Kidney epithelial cell (primary cell): ENCODE results near the gene NME7. TPM values are rescaled to one million over a fixed set of nuclear protein-coding genes. Genes with fewer than 3 reads are reported as not detected.

Source experiments
- DNase-seq: peaks from one replicate; pipeline ENCODE4 v3.0.0-alpha.2; 2010; ENCODE audit warnings: low read depth
- H3K27me3 ChIP-seq: 2 replicates; pipeline ENCODE4 v1.6.0; 2011; ENCODE audit warnings: low read length; ENCODE audit not compliant: control insufficient read depth, insufficient read depth
- H3K36me3 ChIP-seq: 2 replicates; pipeline ENCODE4 v1.5.1; 2011; ENCODE audit warnings: low read length; ENCODE audit not compliant: control insufficient read depth, insufficient read depth
- H3K4me3 ChIP-seq: 2 replicates; pipeline ENCODE4 v1.5.1; 2011; ENCODE audit warnings: low read depth, mild to moderate bottlenecking, control low read depth, low read length
- total RNA-seq: library from RNA; depleted of rRNA; stranded (reverse); fragments of >200 nt; gene quantifications from 2 replicates; pipeline ENCODE4 v1.2.3, GENCODE V29; 2015
- TF ChIP-seq, protein P1 (sequence below): IDR thresholded peaks from 2 replicates; pipeline ENCODE4 v1.5.1; 2011; ENCODE audit warnings: mild to moderate bottlenecking, moderate library complexity, low read length, control low read depth, inconsistent platforms; ENCODE audit not compliant: insufficient read depth, poor library complexity, severe bottlenecking

NME7 gene
- total RNA-seq, 1 donor from 2014 or later: 24.4 TPM

GRCh38 chr1:169214598-169214997 lies 153.0 kb downstream of the NME7 start:
- Histone ChIP-seq H3K4me3 (no peak overlapping the region), H3K36me3 (no peaks in the 10 kb centered on the region), H3K27me3 (no peaks in the 10 kb centered on the region)
- DNase-seq: no peak
- TF ChIP-seq, protein P1, sequence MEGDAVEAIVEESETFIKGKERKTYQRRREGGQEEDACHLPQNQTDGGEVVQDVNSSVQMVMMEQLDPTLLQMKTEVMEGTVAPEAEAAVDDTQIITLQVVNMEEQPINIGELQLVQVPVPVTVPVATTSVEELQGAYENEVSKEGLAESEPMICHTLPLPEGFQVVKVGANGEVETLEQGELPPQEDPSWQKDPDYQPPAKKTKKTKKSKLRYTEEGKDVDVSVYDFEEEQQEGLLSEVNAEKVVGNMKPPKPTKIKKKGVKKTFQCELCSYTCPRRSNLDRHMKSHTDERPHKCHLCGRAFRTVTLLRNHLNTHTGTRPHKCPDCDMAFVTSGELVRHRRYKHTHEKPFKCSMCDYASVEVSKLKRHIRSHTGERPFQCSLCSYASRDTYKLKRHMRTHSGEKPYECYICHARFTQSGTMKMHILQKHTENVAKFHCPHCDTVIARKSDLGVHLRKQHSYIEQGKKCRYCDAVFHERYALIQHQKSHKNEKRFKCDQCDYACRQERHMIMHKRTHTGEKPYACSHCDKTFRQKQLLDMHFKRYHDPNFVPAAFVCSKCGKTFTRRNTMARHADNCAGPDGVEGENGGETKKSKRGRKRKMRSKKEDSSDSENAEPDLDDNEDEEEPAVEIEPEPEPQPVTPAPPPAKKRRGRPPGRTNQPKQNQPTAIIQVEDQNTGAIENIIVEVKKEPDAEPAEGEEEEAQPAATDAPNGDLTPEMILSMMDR: no peak

DNA sequence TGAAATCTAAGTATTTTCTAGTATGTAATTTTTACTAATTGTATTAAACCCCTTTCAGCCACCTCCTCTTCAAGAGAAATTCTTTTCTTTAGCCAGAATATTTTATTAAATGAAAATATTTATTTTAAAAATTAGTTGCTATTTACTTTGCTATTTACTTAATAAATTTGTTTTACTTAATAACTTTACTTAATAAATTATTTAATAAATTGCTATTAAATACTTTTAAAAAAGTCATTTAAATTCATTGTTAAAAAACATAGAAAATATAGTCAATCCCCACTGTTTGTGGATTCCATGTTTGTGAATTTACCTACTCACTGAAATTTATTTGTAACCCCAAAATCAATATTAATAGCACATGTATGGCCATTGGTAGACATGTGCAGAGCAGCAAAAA lies 155.5 kb downstream of the NME7 start:
- H3K36me3 ChIP-seq: no peaks in the 10 kb centered on the region
- TF ChIP-seq, protein P1: no peak
- H3K27me3 ChIP-seq: no peaks in the 10 kb centered on the region
- no peak overlapping the region for H3K4me3 ChIP-seq
- DNase-seq: no peak

DNA sequence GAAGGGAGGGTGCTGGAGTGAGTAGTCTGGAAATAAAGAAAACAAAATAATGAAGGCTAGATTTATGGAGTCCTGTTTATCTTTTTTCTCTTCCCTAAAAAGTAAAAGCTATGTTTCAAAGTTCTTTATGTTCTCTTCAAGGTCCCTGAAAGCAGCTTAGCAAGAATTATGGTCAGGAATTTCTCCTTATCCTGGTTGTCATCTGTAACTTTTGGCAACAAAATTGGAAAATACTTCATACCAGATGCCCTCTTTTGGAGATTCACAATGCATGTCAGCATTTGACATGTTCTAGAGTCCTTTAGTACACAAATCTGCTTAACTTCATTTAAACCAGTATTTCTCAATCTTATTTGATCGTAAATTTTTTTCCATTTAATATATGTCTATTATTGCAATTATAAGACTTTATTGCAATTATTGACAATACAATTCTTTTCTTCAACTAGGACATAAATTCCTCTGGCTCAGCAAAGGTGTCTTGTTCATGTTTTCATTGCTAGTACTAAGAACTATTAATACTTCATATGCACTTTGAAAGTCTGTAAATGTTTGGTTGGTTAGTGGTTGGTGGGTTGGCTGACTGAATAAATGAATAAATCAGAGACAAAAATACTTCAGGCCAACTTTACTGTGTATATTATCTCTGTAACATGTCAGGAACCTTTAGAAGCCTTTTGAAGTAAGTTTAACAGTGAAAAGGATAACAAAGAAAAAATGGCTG lies 159.6 kb downstream of the NME7 start:
- Histone ChIP-seq H3K4me3 (no peak overlapping the region), H3K36me3 (no peaks in the 10 kb centered on the region), H3K27me3 (no peaks in the 10 kb centered on the region)
- DNase-seq: no peak
- TF ChIP-seq, protein P1: no peak

- Histone ChIP-seq H3K4me3 (no peak overlapping the region), H3K36me3 (no peaks in the 10 kb centered on the region), H3K27me3 (no peaks in the 10 kb centered on the region)
- no peak for DNase-seq
- TF ChIP-seq, protein P1: no peak
Observed at GRCh38 chr1:169204157-169204556, 163.4 kb downstream of the NME7 start.

DNA sequence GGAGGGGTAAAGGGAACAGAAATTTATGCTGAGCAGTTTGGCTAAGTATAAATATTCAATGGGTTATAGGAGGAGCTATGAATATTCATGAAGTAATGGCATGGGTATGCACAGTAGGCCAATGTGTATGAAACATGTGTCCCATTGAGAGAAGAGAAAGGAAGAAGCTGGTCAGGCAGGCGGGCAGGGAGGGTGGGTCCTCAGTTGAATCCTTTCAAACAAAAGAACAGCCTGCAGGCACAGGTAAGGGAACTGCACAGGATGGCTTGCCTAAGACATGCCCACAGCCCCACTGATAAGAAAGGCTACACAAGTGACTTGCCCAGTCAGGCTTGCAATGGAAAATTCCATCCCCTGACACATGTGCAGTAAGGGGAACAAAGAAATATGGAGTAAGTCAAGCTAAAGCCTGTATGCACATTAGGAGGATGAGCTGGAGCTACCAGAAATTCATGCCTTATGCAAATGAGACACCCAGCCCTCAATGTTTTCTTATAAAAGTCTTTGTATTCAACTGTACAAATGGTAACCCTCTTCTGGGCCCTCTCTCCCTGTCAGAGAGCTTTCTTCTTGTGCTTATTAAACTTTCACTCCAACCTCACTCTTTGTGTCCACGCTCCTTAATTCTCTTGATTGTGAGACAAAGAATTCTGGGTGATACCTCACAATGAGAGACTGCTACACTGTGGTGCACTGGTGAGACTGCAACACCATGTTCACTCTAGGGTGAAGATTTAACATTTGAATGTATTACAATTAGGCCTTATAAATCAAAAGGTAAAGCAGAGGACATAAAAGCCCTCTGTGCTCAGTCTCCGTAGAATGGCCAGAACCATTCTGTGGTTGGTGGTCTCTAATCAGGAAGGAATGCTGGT lies 164.6 kb downstream of the NME7 start:
- H3K27me3 ChIP-seq: no peaks in the 10 kb centered on the region
- no peak overlapping the region for H3K4me3 ChIP-seq
- TF ChIP-seq, protein P1: no peak
- no peak for DNase-seq
- no peaks in the 10 kb centered on the region for H3K36me3 ChIP-seq
